ENCODE data around the gene CISD3. TPM values are rescaled to one million over a fixed set of nuclear protein-coding genes. Genes with fewer than 3 reads are reported as not detected.

Gene CISD3
- total RNA-seq, 1 experiment from 2014 or later, result 101 TPM

GRCh38 chr17:38690386-38690785 is 39.8 kb upstream of the CISD3 start:
- no TSS peak for BruUV-seq (replicated peaks)
- Mint-ChIP-seq H3K27ac (ENCODE audit: unreplicated experiment) (no peak overlapping the region), H3K4me3 (ENCODE audit: low read depth, unreplicated experiment) (no peak overlapping the region), H3K27me3 (ENCODE audit: unreplicated experiment) (peaks cover 71% of the 10 kb centered on the region), H3K36me3 (ENCODE audit: insufficient read depth, unreplicated experiment) (no peaks in the 10 kb centered on the region), H3K9me3 (ENCODE audit: low read depth, unreplicated experiment) (no peaks in the 10 kb centered on the region), H3K4me1 (ENCODE audit: low read depth, unreplicated experiment) (no peaks in the 10 kb centered on the region)
- TF ChIP-seq, protein P1, sequence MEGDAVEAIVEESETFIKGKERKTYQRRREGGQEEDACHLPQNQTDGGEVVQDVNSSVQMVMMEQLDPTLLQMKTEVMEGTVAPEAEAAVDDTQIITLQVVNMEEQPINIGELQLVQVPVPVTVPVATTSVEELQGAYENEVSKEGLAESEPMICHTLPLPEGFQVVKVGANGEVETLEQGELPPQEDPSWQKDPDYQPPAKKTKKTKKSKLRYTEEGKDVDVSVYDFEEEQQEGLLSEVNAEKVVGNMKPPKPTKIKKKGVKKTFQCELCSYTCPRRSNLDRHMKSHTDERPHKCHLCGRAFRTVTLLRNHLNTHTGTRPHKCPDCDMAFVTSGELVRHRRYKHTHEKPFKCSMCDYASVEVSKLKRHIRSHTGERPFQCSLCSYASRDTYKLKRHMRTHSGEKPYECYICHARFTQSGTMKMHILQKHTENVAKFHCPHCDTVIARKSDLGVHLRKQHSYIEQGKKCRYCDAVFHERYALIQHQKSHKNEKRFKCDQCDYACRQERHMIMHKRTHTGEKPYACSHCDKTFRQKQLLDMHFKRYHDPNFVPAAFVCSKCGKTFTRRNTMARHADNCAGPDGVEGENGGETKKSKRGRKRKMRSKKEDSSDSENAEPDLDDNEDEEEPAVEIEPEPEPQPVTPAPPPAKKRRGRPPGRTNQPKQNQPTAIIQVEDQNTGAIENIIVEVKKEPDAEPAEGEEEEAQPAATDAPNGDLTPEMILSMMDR (IDR thresholded peaks at IDR 0.05; ENCODE audit: unreplicated experiment), result no peak
- CTCF ChIA-PET, result interaction anchor here (0.8 to 1.6 kb wide), 5 partner anchors 14 to 45 kb away, joined by 3 to 4 read pairs (median 3); partner anchors contain the start of gene MLLT6
- intact Hi-C loops (cut with micrococcal nuclease; ENCODE audit: unreplicated experiment), result no loop called here
- no peak for DNase-seq

- no peaks in the 10 kb centered on the region for H3K9me3 Mint-ChIP-seq (ENCODE audit: low read depth, unreplicated experiment)
- CTCF ChIA-PET, result interaction anchor here (1.1 to 1.6 kb wide), 5 partner anchors 14 to 267 kb away, joined by 3 to 4 read pairs (median 3); partner anchors contain the start of gene MLLT6
- H3K4me1 Mint-ChIP-seq (ENCODE audit: low read depth, unreplicated experiment), result no peaks in the 10 kb centered on the region
- H3K27me3 Mint-ChIP-seq (ENCODE audit: unreplicated experiment), result peaks cover 66% of the 10 kb centered on the region
- no TSS peak for BruUV-seq (replicated peaks)
- H3K27ac Mint-ChIP-seq (ENCODE audit: unreplicated experiment), result no peak overlapping the region
- no peaks in the 10 kb centered on the region for H3K36me3 Mint-ChIP-seq (ENCODE audit: insufficient read depth, unreplicated experiment)
- DNase-seq, result no peak
- TF ChIP-seq, protein P1 (IDR thresholded peaks at IDR 0.05; ENCODE audit: unreplicated experiment), result no peak
- no peak overlapping the region for H3K4me3 Mint-ChIP-seq (ENCODE audit: low read depth, unreplicated experiment)
- intact Hi-C loops (cut with micrococcal nuclease; ENCODE audit: unreplicated experiment), result no loop called here
Measured at GRCh38 chr17:38691154-38691553, 39.0 kb upstream of the CISD3 start.

DNA sequence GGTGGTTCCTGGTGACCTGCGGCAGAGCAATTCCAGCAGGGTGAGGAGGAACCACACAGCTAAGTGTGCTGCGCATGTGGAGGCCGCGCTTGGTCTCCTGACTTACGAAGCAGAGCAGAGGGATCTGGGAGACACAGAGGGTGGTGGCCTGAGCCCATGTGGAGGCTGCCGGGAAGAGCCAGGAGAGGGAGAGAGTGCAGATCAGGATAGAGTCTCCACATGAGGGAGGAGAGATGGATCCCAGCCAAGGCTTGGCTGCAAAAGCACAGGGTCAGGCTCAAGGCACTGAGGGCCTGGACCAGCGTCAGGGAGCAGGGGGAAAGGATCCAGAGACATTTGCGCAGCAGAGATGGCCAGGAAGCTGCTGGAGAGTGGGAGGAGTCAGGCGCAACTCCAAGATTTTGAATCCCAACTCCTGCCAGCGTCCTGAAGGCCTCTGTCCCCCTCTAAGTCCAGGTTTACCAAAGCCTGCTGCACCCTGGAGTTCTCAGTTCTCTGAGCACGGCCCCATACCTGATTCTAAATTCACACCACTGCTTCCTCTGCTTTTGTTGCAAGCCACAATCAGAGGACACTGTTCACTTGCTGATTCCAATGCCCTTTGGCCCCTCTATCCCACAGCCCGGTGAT is 36.3 kb upstream of the CISD3 start:
- no peaks in the 10 kb centered on the region for H3K36me3 Mint-ChIP-seq (ENCODE audit: insufficient read depth, unreplicated experiment)
- H3K27me3 Mint-ChIP-seq (ENCODE audit: unreplicated experiment), result peaks cover 73% of the 10 kb centered on the region
- TF ChIP-seq, protein P1 (IDR thresholded peaks at IDR 0.05; ENCODE audit: unreplicated experiment), result no peak
- no peak for DNase-seq
- H3K4me1 Mint-ChIP-seq (ENCODE audit: low read depth, unreplicated experiment), result peaks cover 5% of the 10 kb centered on the region
- BruUV-seq (replicated peaks), result no TSS peak
- CTCF ChIA-PET, result no interaction called here
- H3K27ac Mint-ChIP-seq (ENCODE audit: unreplicated experiment), result no peak overlapping the region
- H3K9me3 Mint-ChIP-seq (ENCODE audit: low read depth, unreplicated experiment), result no peaks in the 10 kb centered on the region
- H3K4me3 Mint-ChIP-seq (ENCODE audit: low read depth, unreplicated experiment), result no peak overlapping the region
- intact Hi-C loops (cut with micrococcal nuclease; ENCODE audit: unreplicated experiment), result no loop called here

DNA sequence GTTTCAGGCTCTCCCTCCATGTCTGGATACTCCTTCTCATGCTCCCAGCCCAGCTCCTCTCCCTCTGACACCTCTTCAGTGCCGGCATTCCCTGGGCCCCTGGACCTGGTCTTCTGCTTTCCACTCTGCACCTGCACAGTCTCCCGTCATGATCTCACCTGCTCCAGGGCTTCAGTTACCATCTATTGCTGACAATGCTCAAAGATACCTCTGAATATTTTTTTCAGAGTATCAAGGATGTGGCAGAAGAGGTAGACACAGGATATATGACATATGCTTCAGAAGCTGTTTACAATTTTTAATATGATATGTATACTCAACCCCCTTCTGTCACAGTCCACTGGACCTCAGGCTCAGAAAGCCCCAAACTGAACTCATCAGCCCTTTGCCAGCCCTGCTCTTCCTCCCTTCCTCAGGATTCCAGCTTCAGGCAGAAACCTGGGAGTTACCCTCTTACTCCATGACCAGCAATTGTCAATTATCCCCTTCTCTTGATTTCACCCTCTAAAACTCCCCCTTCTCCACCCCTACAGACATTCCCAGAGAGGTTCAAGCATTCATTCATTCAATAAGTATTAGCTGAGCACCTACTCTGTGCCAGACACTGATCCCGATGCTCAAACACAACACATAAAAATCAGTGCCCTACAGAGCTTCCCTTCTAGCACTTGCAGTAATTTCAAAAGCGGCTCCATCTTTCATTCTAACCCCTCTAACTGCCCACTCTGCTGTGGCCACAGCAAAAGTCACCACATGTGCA is 32.9 kb upstream of the CISD3 start:
- Mint-ChIP-seq H3K36me3 (ENCODE audit: insufficient read depth, unreplicated experiment) (peaks cover 12% of the 10 kb centered on the region), H3K4me3 (ENCODE audit: low read depth, unreplicated experiment) (no peak overlapping the region), H3K27ac (ENCODE audit: unreplicated experiment) (no peak overlapping the region), H3K4me1 (ENCODE audit: low read depth, unreplicated experiment) (peaks cover 23% of the 10 kb centered on the region), H3K9me3 (ENCODE audit: low read depth, unreplicated experiment) (no peaks in the 10 kb centered on the region), H3K27me3 (ENCODE audit: unreplicated experiment) (peaks cover 66% of the 10 kb centered on the region)
- no TSS peak for BruUV-seq (replicated peaks)
- DNase-seq, result no peak
- TF ChIP-seq, protein P1 (IDR thresholded peaks at IDR 0.05; ENCODE audit: unreplicated experiment), result no peak
- CTCF ChIA-PET, result interaction anchor here (0.6 to 1.3 kb wide), 8 partner anchors 10 to 1242 kb away, joined by 3 to 7 read pairs (median 3); no protein-coding TSS in a partner anchor
- intact Hi-C loops (cut with micrococcal nuclease; ENCODE audit: unreplicated experiment), result no loop called here

Data from Calu3 (cell line).